GM21717 (cell line): ENCODE measurements around the gene TWF2.
A peak's percentile ranks its signal among the peaks of the same experiment; 100 is the strongest.
"Not testable (repeated sequence)": the region's sequence is repeated elsewhere in the genome, so short reads cannot be mapped to it uniquely, and the experiment has no call there.

Experiments used
- ATAC-seq: cut with Tn5 transposase; IDR thresholded peaks from one replicate; pipeline ENCODE4 v1.9.1; 2021; ENCODE audit warnings: mild to moderate bottlenecking, moderate library complexity; ENCODE audit not compliant: unreplicated experiment

Gene TWF2

DNA sequence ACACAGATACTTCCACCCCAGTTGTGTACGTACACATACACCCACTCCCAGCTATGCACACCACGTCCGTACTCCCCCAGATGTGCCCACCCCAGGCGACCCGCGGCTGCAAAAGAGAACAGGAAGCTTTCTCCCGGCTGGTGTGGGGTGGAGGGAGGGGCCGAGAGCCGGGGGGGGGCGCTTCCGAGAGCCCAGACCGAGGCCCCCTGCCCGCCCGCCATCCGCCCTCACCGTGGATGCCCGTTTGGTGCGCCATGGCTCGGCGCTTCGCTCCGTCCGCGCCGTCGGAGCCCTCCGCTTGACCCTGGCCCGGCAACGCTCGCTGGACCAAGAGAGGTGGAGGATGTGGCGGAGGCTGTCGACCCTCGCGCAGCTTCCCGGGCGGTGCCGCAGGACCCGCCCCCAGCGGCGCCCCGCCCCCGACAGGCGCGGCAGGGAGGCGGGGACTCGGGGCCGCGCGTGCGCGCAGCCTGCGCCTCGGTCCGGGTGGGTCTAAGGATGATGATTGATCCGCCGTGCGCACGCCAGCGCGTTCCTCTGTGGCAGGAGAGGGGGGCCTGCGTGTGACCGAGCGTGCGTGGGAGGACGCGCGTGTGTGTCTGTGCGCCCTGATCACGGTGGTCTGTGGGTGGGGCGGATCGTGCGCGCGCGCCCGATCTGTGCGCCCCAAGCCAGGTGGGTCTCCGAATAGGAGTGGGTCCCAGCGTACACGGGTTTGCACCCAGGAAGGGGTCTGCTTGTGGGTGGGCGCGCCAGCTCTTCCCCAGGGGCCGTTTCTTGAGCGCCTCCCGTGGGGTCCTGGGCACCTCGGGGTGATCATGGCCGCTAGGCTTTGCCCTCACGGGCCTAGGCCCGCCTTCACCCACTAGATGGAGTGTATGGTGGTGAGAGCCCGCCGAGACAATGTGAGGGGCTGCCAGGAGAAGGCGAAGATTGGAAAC is at the start of gene TWF2:
Gene TWF2 (minus strand): TSS at position 398 of the 941 bp plus-strand sequence. CDS start 142 bp downstream, at position 256.
- peak; percentile 48 for ATAC-seq

DNA sequence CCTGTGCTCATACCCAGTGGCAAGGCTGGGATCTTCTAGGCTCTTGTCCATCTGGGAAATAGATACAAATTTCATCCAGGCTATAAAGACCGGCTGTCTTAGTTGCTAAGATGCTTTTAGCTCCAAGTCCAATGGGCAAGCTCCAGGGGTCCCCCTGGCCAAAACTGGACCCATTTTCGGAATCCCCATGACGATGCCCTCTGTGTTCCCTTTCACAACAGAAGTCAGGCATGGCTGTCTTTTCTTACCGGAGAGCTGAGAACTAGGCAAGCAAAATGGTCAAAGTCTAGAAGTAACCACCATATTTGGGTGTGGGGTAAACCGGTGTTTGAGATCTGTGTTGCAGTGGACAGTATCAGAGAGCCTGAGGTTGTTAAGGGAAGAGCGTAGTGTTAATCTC is 49.7 kb upstream of the TWF2 start:
- no peak for ATAC-seq

DNA sequence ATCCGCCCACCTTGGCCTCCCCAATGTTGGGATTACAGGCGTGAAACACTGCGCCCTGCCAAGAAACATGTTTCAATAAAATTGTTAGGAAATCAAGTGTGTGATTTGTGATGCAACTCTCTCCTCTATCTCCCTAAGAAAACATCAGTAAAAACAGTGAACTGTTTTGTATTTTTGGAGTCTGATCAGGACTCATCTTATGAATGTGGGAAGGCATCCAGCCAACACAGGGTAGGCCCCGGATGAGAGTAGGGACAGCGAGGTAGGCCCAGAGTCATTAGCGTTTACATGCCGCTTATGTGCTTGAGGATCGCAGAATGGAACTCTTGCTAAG is 47.8 kb upstream of the TWF2 start:
- ATAC-seq = no peak

DNA sequence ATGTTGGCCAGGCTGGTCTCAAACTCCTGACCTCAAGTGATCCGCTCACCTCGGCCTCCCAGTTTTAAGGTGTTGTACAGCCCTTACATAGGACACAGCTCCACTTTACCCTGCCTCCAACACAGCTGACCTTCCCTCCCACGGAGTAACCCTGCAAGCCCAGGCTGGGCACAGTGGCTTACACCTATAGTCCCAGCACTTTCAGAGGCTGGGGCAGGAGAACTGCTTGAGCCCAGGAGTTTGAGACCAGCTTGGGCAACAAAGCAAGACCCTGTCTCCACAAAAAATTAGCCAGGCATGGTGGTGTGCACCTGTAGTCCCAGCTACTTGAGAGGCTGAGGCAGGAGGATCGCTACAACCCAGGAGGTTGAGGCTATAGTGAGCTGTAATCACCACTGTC is 45.1 kb upstream of the TWF2 start:
- ATAC-seq = not testable (repeated sequence)

DNA sequence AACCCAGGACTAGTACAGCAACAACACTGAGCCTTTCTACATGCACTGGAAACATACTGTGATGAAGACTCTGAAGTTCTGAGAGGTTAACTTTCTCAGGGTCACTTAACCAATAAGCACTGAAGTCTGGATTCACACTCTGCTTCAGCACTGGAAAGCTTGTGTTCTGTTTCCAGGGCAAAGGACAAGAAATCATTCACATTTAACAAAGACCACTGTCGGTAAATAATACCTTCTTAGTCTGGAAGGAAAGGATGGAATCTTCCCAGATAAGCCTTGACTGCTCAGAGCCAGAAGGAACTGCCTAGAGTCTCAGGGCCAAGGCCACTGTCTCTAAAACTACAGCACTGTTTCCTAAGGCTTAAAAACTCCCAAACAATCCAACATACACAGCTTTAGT is 44.3 kb upstream of the TWF2 start:
- no peak for ATAC-seq

DNA sequence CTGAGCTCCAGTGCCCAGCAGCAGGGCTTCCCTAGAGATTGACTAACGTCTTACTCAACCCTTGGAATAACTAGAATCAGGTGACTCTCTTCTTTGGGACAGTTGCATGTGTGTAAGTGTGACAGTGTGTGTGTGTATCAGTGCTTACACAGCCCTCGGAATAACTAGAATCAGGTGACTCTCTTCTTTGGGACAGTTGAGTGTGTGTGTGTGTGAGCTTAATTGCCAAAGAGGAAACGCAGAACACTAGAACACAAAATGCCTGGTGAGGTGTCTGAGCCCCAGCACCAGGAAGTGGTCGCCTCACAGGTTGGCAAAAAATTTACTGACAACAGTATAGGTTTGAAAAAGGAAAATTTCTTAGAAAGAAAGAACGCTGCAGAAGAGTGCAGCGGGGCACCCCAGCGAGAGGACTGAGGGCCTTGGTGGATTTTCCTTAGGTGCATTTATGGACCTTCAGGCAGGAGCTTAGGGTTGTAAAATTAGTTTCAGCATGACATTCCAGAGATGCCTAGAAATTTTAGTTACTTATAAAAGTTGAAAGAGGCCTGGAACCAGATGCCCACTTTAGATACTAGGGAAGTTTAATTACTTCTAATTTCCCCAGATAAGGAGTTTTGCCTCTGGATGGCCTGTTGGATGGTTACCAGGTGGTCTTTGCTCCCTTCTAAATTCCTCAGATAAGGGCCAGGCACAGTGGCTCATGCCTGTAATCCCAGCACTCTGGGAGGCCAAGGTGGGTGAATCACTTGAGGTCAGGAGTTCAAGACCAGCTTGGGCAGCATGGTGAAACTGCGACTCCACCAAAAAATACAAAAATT is 43.2 kb upstream of the TWF2 start:
- ATAC-seq = no peak

DNA sequence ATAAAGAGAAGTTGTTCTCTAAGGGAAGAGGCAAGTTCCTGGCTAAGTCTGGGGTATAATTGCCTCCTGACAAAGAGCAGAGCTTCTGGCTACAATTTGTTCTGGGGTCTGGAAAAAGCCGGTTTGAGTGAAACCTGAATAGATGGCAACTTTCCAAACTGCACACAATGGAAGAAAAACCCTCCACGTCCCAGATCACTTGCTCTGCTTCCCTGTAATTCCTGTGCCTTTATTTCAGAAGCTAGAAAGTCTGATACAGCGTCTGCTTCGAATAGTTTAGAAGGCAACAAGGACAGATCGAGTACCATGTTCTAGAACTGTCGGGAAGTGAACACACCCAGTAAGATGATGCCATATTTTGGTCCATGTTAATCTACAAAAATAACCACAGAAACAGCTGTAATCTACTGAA is 41.1 kb upstream of the TWF2 start:
- ATAC-seq = no peak

DNA sequence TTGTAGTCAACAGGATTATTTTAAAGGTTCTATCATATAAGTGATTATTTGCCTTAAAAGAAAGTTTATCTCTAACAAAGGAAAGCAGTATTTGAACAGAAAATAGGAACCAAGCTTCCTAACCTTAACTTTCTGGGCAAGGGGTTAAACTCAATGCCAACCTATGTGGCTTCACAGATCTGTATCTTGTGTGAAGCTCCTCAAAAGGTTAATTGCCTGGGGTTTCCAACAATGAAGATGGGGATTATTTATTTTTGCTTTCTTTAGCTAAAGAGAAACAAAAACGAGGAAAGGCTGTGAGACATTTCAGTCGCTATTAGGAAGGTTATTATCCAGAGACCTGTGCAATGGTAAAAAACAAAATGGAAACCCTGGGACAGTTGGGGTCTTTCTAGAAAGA is 40.6 kb upstream of the TWF2 start:
- no peak for ATAC-seq

DNA sequence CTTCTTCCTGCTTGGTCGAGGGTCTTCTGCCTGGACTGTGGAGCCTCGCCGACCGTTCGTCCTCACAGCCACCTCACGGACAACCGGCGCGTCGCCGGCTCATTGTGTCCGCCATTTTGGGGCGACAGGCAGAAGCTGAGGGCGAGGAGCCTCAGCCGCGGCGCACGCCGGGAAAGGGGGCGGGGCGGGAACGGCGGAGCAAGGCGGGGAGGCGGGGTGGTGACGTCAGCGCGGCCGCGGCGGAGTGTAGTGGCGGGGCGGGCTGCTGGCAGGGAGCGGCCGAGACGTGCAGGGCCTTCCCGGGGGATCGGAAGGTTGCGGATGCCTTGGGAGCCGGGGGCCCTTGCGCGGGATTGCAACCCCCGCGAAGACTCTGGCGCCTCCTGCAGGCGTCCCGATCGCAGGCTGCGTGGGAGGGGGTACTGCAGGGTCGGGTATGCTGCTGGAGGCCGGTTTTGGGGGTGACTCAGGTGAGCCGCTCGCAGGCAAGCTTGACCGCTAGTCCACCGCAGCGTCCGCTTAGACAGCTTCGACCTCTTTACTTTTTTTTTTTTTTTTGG is 39.6 kb upstream of the TWF2 start, which contains the start of gene WDR82:
Gene WDR82 (minus strand): TSS at position 140 of the 560 bp plus-strand sequence. CDS start 288 bp downstream, outside the sequence.
- ATAC-seq = peak; percentile 80

DNA sequence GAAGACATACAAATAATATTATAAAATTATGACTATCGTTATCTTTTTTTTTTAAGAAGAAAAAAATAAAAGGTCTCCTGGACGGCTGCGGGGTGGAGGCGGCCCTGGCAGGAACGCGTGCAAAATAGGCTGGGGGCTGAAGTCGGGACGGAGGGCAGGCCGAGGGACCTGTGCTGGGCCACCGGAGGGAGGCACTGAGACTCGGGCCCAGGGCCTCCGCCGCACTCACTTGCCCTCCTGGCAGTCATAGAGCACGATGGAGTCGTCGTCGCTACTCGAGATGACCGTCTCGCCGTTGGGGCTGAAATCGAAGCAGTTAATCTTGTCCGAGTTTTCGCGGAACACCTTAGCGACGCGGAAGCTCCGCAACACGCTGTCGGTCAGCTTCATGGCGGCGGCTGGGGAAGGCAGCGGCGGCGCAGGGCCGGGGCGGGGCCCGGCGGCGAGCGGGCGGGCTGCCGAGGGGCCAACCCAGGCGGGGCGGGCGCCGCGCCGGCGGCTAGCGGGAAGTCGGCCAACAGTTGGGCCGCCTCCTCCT is 39.1 kb upstream of the TWF2 start:
- peak; percentile 46 for ATAC-seq

DNA sequence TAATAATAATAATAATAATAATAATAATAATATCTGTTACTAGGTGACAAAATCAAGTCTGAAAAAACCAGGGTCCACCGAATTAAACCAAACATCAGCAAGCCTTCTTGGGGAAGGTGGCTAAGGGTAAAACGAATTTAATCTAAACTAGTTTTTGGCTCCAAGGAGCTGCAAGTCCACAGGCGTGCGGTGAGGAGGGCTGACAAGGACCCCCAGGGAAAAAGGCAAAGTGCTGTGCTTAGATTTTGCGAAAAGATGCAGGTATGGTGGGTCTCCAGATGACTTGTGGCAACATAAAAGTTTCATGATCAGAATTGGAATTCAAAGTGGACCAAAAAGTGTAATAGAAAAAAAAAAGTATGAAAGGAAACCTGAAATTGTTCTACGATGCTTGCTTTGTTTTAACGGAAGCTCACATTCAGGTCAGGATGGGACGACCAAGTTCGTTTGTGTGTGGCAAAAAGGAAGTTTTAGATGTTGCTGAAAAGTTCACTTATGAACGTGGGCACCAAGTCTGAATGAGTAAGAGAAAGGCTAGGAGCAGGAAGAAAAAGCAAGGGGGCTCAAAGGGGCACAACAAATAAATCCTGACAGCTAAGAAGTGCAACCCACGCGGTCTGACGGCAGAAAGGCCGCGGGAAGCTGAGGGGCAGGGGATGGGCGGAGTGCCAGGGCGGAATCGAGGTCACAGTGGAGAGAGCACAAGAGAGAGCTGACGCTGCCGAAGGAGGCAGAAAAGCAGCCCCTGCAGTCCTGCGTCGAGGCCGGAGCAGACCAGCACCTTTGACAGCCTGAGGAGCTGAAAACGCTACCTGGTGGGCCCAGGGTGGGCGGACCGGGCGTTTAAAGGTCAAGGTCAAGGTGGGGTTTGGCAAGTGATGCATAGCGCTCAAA is 38.4 kb upstream of the TWF2 start:
- ATAC-seq = peak; percentile 22

DNA sequence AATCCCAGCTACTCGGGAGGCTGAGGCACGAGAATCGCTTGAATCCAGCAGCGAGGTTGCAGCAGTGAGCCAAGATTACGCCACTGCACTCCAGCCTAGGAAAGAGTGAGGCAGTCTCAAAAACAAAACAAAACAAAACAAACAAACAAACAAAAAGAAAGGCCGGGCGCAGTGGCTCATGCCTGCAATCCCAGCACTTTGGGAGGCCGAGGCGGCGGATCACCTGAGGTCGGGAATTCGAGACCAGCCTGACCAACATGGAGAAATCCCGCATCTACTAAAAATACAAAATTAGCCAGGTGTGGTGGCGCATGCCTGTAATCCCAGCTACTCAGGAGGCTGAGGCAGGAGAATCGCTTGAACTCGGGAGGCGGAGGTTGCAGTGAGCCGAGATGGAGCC is 35.8 kb upstream of the TWF2 start:
- ATAC-seq = not testable (repeated sequence)

DNA sequence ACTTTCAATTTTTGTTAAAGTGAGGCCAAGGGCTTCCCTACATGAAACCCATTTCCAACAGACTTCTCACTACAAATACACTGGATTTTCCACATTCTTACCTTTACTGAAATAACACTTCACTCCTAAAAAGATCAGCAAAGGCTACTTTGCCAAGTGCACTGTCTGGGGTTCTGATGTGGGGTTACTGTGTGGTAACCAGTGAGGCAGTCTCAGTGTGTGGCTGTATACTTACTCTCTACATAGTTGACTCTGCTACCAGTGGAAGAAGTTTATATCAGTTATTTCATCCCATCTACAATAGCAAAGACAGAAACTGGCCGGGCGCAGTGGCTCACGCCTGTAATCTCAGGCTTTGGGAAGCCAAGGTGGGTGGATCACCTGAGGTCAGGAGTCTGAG is 33.9 kb upstream of the TWF2 start:
- ATAC-seq = no peak

DNA sequence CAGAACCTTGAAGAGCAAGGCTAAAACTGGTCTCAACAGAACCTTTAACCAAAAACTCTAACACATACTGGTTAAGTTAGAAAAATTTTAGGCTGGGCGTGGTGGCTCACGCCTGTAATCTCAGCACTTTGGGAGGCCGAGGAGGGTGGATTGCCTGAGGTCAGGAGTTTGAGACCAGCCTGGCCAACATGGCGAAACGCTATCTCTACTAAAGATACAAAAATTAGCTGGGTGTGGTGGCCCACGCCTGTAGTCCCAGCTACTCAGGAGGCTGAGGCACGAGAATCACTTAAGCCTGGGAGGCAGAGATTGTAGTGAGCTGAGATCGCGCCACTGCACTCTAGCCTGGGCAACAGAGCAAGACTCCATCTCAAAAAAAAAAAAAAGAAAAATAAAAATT is 33.2 kb upstream of the TWF2 start:
- not testable (repeated sequence) for ATAC-seq

DNA sequence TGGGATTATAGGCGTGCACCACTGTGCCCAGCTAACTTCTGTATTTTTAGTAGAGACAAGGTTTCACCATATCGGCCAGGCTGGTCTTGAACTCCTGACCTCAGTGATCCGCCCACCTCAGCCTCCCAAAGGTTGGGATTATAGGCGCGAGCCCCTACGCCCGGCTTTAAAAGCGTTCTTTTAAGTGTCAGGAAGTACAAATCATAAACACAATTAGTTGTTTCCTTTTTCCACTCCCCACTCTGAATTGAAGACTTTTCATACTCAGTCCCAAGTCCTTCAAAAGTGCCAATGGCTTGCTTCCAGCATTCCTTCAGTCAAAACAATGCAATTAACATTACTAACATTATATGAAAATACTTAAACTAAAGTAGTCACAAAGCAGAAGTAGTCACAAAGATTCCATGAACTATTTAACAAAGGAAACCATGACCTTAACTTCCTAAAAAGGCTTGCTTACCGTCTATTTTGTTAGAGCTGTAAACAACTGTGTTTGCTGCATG is 31.3 kb upstream of the TWF2 start:
- no peak for ATAC-seq

DNA sequence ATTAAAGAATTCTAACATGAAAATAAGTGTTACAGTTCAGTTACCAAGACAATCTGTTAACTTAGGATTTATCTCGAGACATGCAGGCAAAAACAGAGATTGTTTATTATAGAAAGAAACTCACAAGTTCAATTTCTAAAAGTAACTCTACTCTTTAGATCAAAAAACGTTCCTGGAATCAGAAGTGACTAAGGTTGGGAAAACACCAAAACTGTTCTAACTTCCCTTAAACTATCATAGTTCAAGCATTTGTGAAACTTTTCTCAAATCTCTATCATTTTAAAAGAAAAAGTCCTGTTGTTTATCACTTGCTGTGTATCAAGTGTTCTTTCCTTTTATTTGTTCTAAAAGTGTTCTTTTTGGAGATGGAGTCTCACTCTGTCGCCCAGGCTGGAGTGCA is 30.8 kb upstream of the TWF2 start:
- ATAC-seq = no peak

DNA sequence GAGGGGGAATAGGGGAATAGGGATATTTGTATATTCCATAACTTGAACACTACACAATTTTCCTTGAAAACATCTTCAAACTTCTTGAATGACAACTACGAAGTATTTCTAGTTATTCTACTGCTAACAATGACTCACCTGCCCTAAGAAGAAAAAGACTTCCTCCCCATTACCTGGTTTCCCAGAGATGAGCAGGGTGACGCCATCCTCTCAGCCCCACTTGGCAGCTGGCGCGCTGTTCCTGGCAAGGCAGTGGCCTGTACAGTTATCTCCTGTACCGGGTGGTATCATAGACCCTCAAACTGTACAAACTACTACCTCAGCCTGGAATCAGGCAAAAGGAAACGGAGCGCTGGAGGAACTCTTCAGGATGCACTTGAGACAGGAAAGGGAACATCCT is 29.1 kb upstream of the TWF2 start:
- ATAC-seq = no peak

DNA sequence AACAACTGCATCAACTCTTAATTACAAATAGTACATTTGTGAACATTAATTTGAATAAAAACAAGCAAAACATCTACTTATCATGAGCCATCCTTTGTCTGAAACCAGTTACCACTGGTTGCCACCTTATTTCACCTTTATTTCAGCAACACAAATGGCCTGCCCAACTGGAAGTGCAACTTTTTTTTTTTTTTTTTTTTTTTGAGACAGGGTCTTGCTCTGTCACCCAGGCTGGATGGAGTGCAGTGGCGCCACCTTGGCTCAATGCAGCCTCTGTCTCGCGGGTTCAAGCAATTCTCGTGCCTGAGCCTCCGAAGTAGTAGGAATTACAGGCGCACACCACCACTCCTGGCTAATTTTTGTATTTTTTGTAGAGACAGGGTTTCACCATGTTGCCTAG is 26.4 kb upstream of the TWF2 start:
- no peak for ATAC-seq

DNA sequence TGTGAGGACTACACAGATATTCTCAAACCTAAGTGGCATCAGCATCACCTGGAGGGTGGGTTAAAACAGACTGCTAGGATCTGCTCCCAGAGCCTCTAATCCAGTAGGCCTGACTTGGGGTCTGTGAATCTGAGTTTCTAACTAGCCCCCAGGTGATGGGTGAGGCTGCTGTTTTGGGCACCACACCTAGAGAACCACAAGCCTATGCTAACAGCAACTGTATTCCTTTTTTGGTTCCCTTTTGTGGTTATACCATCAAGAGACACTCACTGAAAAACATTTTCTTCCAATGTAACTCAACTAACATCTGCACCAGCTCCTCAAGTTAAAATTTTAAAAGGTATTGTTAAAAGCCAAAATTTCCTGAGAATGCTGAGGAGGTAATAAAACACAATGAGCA is 23.5 kb upstream of the TWF2 start:
- ATAC-seq = no peak

DNA sequence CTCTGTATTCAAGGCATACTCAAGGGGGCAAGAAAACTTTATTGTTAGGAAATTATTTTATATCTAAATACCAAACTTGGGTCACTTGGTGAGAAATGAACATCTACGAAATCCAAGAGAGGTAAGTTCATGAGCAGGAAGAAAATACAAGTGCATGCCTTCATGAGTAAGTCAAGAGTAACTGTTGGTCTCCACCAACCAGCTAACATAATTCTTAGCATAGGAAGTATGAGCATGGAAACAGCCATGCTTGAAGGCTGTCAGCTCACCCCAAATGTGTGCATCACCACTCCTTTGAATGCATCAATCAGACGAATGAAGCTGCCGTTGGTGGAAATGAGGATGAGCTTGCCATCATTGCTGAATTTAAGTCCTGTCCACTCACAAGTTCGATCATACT is 20.5 kb upstream of the TWF2 start:
- ATAC-seq = no peak
